ENCODE measurements around the gene TAC3.

DNA sequence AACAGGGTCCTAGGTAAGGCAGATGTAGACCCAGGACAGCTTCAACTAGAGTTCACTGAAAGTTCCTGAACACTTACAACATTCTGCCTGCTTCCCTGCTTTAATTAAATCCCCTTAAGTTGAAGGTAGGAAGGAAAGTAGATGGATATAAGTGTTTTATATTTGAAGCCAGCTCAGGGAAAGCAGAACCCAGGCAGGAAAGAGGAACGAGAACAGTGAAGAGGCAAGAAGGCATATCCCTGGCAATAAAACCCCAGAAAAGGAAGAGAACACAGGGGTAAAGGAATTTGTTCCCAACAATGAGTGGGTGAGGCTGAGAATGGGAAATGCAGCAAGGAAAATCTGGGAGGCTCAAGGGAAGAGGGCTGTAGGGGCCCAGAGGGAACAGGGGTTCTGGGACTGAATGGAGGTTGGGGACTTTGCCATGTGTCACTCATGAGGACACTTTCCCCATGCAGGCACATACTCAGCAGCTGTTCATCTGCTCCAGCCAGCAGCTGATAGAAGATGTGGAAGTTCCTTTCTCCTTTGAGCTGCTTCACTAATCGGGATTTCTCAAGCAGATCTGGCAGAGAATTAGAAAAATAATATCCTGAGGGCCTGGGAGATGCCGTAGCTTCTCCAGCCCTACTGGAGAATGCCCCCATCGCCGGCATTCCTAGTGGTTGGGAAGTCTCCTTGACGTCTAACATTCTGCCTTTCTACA lies 29.9 kb upstream of the TAC3 start:
- TF ChIP-seq TAF1 (IDR thresholded peaks at IDR 0.05; ENCODE audit: low read depth) (no peak), CEBPB (IDR thresholded peaks at IDR 0.05) (no peak), RAD21 (IDR thresholded peaks at IDR 0.05; ENCODE audit: low read depth) (no peak), CREB1 (IDR thresholded peaks at IDR 0.05; ENCODE audit: low read depth) (no peak), EP300 (IDR thresholded peaks at IDR 0.05; ENCODE audit: borderline replicate concordance) (no peak), YY1 (IDR thresholded peaks at IDR 0.05; ENCODE audit: low read depth) (no peak), NFIC (IDR thresholded peaks at IDR 0.05) (no peak)
- TF ChIP-seq, protein P1, sequence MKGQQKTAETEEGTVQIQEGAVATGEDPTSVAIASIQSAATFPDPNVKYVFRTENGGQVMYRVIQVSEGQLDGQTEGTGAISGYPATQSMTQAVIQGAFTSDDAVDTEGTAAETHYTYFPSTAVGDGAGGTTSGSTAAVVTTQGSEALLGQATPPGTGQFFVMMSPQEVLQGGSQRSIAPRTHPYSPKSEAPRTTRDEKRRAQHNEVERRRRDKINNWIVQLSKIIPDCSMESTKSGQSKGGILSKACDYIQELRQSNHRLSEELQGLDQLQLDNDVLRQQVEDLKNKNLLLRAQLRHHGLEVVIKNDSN (IDR thresholded peaks at IDR 0.05) = no peak
- TF ChIP-seq, protein P2, sequence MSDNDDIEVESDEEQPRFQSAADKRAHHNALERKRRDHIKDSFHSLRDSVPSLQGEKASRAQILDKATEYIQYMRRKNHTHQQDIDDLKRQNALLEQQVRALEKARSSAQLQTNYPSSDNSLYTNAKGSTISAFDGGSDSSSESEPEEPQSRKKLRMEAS (IDR thresholded peaks at IDR 0.05) = no peak

Data from Ishikawa (cell line).